ENCODE results near the gene ORMDL3. TPM values are rescaled to one million over a fixed set of nuclear protein-coding genes. Genes with fewer than 3 reads are reported as not detected.

Gene ORMDL3
- total RNA-seq, 8 experiments from 2014 or later: 35.8 to 101 (median 46.1) TPM

GRCh38 chr17:39927929-39928857, 792 bp upstream of the ORMDL3 start:
- H3K27ac ChIP-seq: no peak overlapping the region
- 0 to 70% (median 34%) methylated on average over 1 to 13 of the region's 17 CpGs for whole genome bisulfite sequencing, 10 experiments
- H3K4me3 ChIP-seq: peak overlapping the region; percentile 72 to 96 (median 92)
- peak; percentile 2 to 53 (median 7) for ATAC-seq (replicated peaks in 6 of 8)
- in situ Hi-C loops (cut with MboI; ENCODE audit: low pct_unique_long_range_greater_than_20kb in 2 of 9, low sequenced_read_pairs in 9 of 9, unreplicated experiment in 9 of 9): no loop called here
- H3K4me1 ChIP-seq (replicated peaks in 1 of 2): peaks cover 13 to 17% of the 10 kb centered on the region in 2 donors

DNA sequence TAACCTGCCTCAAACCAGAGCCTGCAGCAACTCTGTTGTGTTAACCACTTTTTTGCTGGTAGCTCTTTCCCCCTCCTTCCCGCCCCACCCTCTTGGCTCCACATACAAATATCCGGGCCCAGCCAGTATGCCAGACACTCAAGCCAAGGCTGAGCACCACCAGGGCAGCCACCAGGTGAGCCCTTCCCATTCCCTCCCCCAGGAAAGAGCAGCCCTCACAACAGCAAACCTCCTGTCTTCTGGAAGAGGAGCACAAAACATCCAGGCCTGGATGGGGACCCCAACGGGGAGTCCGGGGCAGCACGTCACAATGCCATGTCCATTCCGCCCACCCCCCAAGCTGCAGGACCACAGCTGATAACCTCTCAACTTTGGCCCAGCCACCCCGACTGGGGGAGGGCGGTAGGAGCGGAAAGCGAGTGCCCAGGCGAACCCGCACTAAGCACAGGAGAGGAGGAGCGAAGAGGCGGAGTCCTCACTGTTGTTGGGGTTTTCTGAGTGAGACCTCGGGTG, 757 bp downstream of the ORMDL3 start:
- WGBS, 10 experiments: 0 to 42% (median 2%) methylated on average over 1 to 8 of the region's 15 CpGs; no CpG with 5 or more reads in 5 of the 10 experiments
- ATAC-seq (replicated peaks in 6 of 8): peak in 7 of 8 experiments; percentile 7 to 44 (median 38)
- Histone ChIP-seq H3K4me1 (replicated peaks in 1 of 2) (peaks cover 13 to 17% of the 10 kb centered on the region in 2 donors), H3K4me3 (peak overlapping the region; percentile 72 to 96 (median 92)), H3K27ac (peak overlapping the region; percentile 87 to 92)
- in situ Hi-C loops (cut with MboI; ENCODE audit: low pct_unique_long_range_greater_than_20kb in 2 of 9, low sequenced_read_pairs in 9 of 9, unreplicated experiment in 9 of 9): no loop called here

DNA sequence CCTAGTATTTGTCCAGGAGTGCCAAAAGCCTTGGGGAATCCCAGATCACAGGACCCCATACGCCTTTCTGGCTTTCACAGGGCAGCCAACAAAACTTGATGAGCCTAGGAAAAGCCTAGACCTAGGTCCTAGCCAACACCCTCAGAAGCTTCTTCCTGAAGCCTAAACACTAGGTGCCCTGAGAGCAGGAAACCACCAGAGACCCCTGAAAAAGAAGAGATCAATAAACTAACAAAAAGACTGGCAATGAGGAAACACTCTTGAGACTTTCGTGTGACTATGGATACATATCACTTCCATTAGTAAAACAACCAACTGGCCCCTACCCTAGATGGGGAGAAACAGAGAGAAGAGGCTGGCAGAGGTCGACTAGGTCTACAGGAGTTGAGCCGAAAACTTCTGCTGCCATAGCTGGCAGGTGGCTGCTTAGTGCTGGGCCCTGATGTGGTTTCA, 1.2 kb downstream of the ORMDL3 start:
- H3K4me3 ChIP-seq: peak overlapping the region; percentile 72 to 96 (median 92)
- H3K4me1 ChIP-seq (replicated peaks in 1 of 2): peaks cover 13 to 17% of the 10 kb centered on the region in 2 donors
- 20 to 100% (median 95%) methylated on average over 1 to 2 of the region's 4 CpGs; no CpG with 5 or more reads in 6 of the 10 experiments for WGBS, 10 experiments
- no peak for ATAC-seq (replicated peaks in 6 of 8)
- no peak overlapping the region for H3K27ac ChIP-seq
- in situ Hi-C loops (cut with MboI; ENCODE audit: low pct_unique_long_range_greater_than_20kb in 2 of 9, low sequenced_read_pairs in 9 of 9, unreplicated experiment in 9 of 9): no loop called here

DNA sequence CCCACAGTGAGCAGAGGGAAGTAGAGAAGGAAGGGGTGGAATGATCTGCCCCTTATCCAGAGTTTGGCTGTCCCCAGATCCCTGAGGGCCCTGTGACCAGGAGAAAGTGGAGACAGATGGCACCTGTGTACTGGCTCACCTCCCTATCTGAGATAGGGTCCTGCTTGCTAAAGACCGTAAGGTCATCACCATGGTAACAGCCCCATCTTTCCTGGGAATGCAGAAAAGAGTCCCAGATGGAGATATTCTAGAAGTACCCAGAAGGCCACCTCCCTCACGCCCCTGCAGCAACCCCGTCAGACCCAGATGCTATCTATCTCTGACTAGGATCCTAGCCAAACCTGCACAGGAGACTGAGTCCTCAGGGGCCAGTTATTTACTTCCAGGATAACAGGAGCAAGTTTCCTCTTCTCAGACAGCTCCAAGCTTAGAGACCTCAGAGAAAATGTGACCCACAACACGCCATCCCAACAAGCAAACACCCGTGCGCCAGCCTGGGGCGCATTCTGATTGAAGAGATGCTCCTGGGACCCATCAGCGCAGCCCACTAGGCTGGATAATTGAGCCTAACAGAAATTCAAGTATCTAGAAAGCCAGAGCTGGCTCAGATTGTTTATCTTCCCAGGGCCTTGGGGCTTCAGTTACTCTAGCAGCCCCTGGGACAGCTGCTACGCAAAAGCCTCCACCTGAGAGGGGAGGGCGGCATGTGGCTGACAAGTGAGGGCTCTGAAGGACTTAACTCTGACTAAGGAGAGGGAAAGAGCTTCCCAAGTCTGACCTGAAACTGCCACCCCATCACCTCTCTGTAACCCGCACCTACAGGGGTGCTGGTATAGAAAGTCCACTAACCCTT, 1.9 kb downstream of the ORMDL3 start:
- no peak for ATAC-seq (replicated peaks in 6 of 8)
- H3K4me1 ChIP-seq (replicated peaks in 1 of 2): peaks cover 13 to 17% of the 10 kb centered on the region in 2 donors
- H3K27ac ChIP-seq: no peak overlapping the region
- H3K4me3 ChIP-seq: no peak overlapping the region
- in situ Hi-C loops (cut with MboI; ENCODE audit: low pct_unique_long_range_greater_than_20kb in 2 of 9, low sequenced_read_pairs in 9 of 9, unreplicated experiment in 9 of 9): no loop called here
- 28 to 100% (median 85%) methylated on average over 1 to 8 of the region's 11 CpGs for WGBS, 10 experiments

GRCh38 chr17:39924691-39925055, 2.7 kb downstream of the ORMDL3 start:
- ATAC-seq (replicated peaks in 6 of 8): no peak
- Histone ChIP-seq H3K4me1 (replicated peaks in 1 of 2) (peaks cover 13 to 17% of the 10 kb centered on the region in 2 donors), H3K27ac (no peak overlapping the region), H3K4me3 (no peak overlapping the region)
- in situ Hi-C loops (cut with MboI; ENCODE audit: low pct_unique_long_range_greater_than_20kb in 2 of 9, low sequenced_read_pairs in 9 of 9, unreplicated experiment in 9 of 9): no loop called here
- no CpG with 5 or more reads among the region's 3 CpGs for WGBS, 10 experiments

DNA sequence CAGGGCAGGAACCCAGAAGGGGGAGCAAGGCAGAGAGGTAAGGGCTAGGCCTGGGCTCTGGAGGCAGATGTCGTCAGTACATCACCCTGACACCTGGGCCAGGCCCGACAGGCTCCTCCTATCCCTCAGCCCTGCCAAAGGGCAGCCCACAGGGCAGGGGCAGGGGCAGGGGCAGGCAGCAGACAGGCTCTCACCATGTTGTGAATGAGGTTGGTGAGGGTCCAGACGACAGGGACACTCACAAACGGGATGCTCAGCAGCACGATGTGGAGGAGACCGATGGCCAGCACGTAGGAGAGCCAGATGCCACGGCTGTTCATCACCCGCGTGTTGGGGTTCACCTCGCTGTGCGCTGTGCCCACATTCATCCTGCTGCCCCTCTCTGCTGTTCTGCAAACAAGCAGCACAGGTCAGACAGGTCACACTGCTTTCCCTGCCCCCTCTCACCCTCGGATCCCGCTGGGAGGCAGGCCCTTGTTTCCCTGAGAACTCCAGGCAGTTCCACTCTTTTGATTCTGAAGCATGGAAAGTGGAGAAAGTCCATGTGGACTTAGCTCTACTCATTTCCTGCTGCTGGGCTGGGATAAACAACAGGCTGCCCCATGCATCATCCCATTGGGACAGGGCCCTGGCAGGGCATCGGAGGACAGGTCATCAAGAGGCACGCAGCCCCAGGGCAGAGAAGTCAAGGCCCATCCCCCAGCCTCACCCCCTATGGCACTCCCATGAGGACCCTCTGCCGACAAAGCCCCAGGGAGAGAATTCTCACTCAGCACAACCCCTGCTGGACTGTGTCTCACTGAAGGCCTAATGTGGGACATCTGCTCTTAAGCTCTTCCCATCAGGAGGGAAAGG, 3.3 kb downstream of the ORMDL3 start:
- 58 to 80% methylated on average over 1 to 3 of the region's 17 CpGs; no CpG with 5 or more reads in 8 of the 10 experiments for WGBS, 10 experiments
- no peak overlapping the region for H3K4me3 ChIP-seq
- in situ Hi-C loops (cut with MboI; ENCODE audit: low pct_unique_long_range_greater_than_20kb in 2 of 9, low sequenced_read_pairs in 9 of 9, unreplicated experiment in 9 of 9): no loop called here
- peaks cover 13 to 17% of the 10 kb centered on the region in 2 donors for H3K4me1 ChIP-seq (replicated peaks in 1 of 2)
- no peak for ATAC-seq (replicated peaks in 6 of 8)
- H3K27ac ChIP-seq: no peak overlapping the region

DNA sequence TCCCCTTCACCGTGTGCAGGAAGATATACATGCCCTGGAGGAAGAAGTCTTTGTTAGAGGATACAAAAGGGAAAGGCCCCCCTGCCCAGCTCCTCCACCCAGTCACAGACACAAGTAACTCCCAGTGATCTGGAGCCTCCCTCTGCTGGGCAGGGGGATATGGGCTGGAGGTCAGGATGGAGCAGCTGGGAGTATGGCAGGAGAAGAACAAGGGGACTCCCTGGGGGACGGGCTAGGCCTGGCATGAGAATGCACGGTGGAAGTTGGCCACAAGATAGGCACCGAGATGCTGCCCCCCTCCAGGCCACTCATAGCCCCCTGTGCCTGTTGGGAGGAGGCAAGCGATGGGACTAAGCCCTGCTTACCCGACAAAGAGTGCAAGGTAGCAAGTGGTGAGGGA, 4.2 kb downstream of the ORMDL3 start:
- 83 to 100% (median 100%) methylated on average over 1 to 4 of the region's 6 CpGs; no CpG with 5 or more reads in 5 of the 10 experiments for WGBS, 10 experiments
- in situ Hi-C loops (cut with MboI; ENCODE audit: low pct_unique_long_range_greater_than_20kb in 2 of 9, low sequenced_read_pairs in 9 of 9, unreplicated experiment in 9 of 9): no loop called here
- Histone ChIP-seq H3K4me1 (replicated peaks in 1 of 2) (peaks cover 11 to 17% of the 10 kb centered on the region in 2 donors), H3K4me3 (no peak overlapping the region), H3K27ac (no peak overlapping the region)
- ATAC-seq (replicated peaks in 6 of 8): no peak

GRCh38 chr17:39922006-39922405, 5.4 kb downstream of the ORMDL3 start:
- Histone ChIP-seq H3K27ac (no peak overlapping the region), H3K4me1 (replicated peaks in 1 of 2) (peaks cover 10 to 17% of the 10 kb centered on the region in 2 donors), H3K4me3 (no peak overlapping the region)
- ATAC-seq (replicated peaks in 6 of 8): no peak
- WGBS, 10 experiments: 93 to 100% (median 94%) methylated on average over 2 to 6 of the region's 6 CpGs; no CpG with 5 or more reads in 7 of the 10 experiments
- in situ Hi-C loops (cut with MboI; ENCODE audit: low pct_unique_long_range_greater_than_20kb in 2 of 9, low sequenced_read_pairs in 9 of 9, unreplicated experiment in 9 of 9): no loop called here

GRCh38 chr17:39921323-39921722, 6.1 kb downstream of the ORMDL3 start:
- no peak overlapping the region for H3K27ac ChIP-seq
- WGBS, 10 experiments: 92 to 100% methylated on average over 1 to 2 of the region's 5 CpGs; no CpG with 5 or more reads in 8 of the 10 experiments

GRCh38 chr17:39920218-39921210, 6.9 kb downstream of the ORMDL3 start:
- ATAC-seq (replicated peaks in 6 of 8): peak in 4 of 8 experiments; percentile 24 to 60 (median 38)
- peaks cover 2 to 6% of the 10 kb centered on the region in 2 donors for H3K4me1 ChIP-seq (replicated peaks in 1 of 2)
- no peak overlapping the region for H3K27ac ChIP-seq
- in situ Hi-C loops (cut with MboI; ENCODE audit: low pct_unique_long_range_greater_than_20kb in 2 of 9, low sequenced_read_pairs in 9 of 9, unreplicated experiment in 9 of 9): no loop called here
- 77 to 100% (median 90%) methylated on average over 1 to 4 of the region's 19 CpGs; no CpG with 5 or more reads in 5 of the 10 experiments for WGBS, 10 experiments
- no peak overlapping the region for H3K4me3 ChIP-seq

More at GRCh38 chr17:39921323-39921722, 6.1 kb downstream of the ORMDL3 start:
- ATAC-seq (replicated peaks in 6 of 8): peak in 3 of 8 experiments; percentile 6 to 26 (median 9)
- in situ Hi-C loops (cut with MboI; ENCODE audit: low pct_unique_long_range_greater_than_20kb in 2 of 9, low sequenced_read_pairs in 9 of 9, unreplicated experiment in 9 of 9): no loop called here
- H3K4me1 ChIP-seq (replicated peaks in 1 of 2): peaks cover 10 to 14% of the 10 kb centered on the region in 2 donors
- no peak overlapping the region for H3K4me3 ChIP-seq

GRCh38 chr17:39919087-39919683, 8.2 kb downstream of the ORMDL3 start:
- ATAC-seq (replicated peaks in 6 of 8): no peak
- Histone ChIP-seq H3K27ac (no peak overlapping the region), H3K4me3 (no peak overlapping the region), H3K4me1 (replicated peaks in 1 of 2) (no peaks in the 10 kb centered on the region)
- in situ Hi-C loops (cut with MboI; ENCODE audit: low pct_unique_long_range_greater_than_20kb in 2 of 9, low sequenced_read_pairs in 9 of 9, unreplicated experiment in 9 of 9): no loop called here
- 80 to 100% (median 100%) methylated on average over 1 to 4 of the region's 9 CpGs; no CpG with 5 or more reads in 4 of the 10 experiments for WGBS, 10 experiments
